ENCODE results near the gene OR2C3.
A peak's percentile ranks its signal among the peaks of the same experiment; 100 is the strongest.
"Not testable (repeated sequence)": the region's sequence is repeated elsewhere in the genome, so short reads cannot be mapped to it uniquely, and the experiment has no call there.

Gene OR2C3

DNA sequence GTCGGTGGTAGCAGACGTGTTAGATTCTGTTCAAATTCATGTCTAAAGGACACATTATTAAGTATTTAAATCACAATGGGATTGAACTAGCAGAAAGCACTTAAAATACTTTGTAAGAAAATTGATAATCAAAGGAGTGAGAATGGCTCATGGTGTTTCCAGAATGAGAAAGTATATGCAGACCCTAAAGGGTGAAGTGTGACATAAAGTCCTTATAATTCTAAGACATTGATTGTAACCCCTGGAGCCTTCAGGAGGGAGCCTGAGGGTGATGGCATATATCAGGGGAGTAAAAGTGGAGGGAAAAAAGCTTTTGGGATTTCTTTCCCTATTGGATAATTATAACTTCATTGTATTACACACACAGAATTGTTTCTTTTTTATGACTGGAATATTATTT, at the start of gene OR2C3:
Gene OR2C3 (minus strand): TSS at position 101 of the 400 bp plus-strand sequence. CDS start 3,929 bp downstream, outside the sequence.
- no peak for DNase-seq

DNA sequence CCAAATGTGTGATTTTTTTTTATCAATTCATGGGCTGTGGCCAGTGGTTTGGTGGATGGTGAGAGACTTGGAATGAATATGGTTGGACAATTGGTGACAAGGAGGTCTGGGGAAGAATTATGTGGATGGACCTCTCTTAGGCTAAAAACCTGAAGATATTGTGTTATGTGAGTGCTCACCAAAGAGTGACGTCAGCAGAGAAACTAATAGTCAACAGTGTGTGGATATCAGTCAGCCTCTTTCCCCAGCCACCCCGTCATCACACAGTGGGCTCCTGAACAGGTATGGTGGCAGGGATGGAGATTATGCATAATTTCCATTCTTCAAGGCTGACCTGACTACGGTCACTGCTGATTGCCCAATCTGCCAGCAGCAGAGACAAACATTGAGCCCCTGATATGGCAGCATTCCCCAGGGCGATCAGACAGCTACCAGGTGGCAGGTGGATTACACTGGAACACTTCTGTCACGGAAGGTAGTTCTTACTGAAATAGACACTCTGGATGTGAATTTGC, 42.8 kb upstream of the OR2C3 start:
- no peak for DNase-seq

DNA sequence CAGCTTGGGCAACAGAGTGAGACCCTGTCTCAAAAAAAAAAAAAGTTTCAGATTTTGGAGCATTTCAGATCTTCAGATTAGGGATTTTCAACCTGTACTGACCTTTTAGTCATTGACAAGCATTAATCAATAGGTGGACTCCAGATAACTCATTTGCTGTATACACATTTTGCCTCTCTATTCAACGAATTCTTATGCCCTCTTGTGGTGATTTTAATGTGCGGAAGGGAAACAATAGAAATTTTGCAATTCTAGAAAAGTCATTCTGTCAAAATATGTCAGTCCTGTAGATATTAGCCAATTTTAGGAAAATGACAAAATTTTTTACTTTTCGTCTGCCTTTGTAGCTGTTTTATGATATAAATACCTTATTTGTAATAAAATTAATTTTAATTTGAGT, 40.3 kb upstream of the OR2C3 start:
- peak in 1 of 3 experiments; percentile 31 for DNase-seq

DNA sequence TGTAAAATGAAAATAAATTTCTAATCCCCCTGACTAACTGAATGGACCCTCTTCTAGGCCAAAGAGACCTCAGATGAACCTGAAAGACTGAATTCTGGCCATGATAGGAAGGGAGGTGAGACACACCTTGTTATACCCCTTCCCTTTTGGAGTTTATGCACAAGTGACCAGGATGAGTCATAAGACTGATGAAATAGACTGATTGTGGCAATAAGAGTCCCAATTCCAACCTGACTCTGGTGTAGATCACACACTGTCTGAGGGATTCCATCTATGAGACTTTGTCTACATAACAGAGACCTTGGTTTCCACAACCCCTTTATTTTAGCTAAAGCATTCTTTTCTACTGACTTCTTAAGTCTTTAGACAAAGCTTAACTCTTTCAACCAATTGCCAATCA, 38.4 kb upstream of the OR2C3 start:
- DNase-seq, result no peak

DNA sequence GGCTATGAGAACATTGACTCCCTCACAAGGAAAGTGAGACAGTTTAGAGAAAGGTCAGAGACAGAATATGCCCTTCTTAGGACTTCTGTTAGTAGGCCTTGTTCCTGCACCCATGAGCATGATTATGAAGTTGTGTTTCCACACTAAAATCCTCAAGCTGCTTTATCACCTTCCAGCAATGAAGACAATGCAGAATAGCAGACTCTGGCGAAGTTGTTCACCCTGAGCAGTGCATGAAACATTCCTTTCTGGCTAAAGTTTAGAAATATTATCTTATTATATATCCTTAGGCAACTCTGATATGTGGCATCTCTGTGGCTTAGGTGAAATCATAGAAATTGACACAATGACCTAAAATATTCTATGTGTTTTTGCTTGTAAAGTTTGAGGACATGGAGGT, 38.0 kb upstream of the OR2C3 start:
- DNase-seq, result no peak

DNA sequence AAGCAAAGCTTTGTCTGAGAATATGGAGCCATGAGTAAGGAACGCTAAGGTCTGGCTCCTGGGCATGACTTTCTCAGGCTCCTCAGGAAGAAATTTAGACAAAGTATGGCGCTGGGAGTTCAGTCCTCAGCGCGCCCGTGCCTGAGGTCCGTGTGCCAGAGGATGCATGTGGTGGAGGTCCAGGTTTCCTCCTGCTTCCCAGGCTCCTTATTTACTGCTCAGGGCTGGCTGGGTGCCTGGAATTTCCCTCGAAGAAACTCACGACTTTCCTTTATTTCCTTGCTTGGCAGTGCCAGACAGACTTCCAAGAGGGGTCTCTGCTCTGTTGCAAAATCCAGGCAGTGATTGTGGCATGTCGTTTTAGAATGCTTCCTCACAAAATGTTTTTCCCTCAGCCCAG, 26.0 kb upstream of the OR2C3 start:
- DNase-seq, result no peak

DNA sequence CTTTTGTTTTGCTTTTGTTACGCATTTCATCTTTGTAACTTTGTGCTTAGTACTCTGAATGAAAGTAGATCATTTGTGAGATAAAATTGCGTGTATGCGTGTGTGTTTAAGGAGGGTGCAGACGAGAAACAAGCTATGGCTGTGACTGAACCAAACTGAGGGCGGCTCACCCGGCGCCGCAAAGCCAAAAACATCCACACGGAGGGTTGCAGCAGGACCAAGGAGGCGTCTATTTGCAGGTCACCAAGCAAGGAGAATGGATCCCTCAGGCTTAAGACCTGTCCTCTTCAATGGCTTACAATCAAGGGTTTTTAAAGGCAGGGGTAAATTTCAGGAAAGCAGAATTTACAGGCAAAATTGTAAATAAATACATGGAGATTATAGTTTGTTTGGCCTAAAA, 25.5 kb upstream of the OR2C3 start:
- DNase-seq, result no peak

DNA sequence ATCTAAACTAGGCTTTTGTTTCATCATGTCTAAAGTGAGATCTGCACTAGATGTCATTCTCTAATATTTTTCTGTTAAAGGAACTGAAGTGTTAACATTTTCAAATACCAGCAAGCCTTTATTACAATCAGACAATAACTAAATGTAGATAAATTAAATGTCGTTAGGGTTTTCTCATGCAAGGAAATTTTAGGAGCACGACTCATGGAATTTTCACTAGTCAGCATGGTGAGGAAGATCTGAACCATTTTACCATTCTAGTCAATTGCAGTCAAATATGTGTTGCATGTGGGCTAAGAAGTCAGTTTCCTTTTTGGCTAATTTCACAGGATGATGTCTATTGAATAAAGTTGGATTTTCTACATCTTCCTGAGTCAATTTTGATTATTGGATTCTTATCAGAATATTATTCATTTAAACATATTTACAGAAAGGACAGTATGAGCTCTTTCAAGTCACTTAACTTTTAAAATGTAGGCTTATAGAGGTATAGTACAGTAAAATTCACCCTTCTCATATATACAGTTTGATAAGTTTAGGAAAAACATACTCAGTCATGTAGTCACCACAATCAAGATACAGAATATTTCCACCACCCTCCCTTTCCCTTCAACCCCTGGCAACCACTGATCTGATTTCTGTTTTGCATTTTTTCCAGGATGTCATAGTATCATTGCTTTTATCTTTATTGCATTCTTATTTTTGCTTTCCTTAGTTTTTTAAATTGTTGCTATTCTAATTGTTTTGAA, 21.9 kb upstream of the OR2C3 start:
- no peak for DNase-seq

DNA sequence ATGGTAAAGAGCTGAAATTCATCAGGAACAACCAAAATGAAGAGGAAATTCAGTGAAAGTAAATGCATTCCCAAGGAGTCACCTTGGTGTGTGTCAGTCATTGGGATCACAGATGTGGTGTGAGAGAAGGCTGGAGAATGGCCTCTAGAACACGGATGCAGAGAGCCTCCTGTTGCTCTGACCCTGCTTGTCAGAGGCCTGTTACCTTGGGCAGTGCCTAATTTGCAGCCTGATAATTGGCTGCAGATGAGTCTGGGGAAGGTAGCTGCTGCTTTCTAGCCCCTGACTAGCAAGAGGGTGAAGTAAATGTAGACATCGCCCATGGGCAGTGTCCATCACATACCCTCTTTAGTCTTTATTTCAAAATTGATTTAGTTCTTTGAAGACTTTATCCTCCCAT, 16.0 kb upstream of the OR2C3 start:
- no peak for DNase-seq

DNA sequence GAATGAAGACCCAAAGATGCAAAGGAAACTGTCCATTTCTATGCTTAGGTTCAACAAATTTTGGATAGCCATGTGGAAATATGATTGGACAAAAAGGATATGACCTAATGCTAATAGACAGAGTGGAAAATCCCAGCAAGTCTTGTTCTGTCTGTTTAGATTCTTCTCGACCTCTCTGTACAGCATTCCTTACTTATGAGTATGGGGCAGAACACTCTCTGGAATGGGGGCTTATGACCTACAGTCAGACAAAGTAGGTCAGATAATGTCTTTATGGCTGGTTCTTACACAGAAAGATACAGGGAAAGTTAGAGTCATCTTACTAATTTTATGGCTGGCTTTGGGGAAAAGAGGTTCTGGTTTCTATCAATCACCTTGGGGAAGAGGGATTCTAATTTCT, 15.5 kb upstream of the OR2C3 start:
- no peak for DNase-seq

DNA sequence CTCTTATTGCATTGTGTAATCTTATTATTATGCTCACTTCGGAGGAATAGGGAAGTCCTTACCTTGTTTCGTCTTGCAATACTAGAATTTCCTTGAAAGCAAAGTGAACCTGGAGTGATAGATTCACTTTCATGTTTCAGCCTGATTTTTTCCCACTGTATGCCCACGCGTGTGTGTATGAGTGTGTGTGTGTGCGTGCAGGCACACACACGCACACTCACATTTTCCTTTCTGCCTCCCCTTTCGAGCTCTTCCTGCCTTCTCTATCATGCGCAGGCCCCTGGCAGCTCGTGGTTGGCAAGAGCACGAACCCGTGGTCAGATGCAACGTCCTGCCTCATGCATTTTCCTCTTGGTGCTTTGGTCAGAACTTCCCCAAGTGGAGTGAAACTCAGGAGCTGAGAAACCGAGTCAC, 12.5 kb upstream of the OR2C3 start, which contains the start of gene GCSAML:
Gene GCSAML (plus strand): TSS at position 366 of the 414 bp plus-strand sequence. CDS start 58 bp downstream, outside the sequence.
- DNase-seq, result no peak

DNA sequence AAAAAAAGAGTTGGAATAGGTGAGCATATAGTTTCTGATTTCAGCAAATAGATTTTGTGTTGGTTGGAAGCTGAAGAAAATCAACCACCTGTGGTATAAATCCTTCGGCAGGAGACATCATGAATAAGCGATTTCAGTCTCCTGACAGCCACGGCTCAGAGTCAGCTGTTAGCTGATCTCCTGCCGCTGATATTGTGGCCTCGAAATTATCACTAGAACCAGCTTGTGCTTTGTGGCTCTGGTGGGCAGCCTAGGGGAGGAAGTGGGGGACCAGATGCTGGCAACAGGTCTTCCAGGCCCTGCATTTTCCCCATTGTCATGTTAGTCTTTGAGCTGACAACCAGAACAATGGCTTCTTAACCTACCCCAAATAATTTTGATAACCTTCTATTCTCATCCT, 11.9 kb upstream of the OR2C3 start:
- DNase-seq, result no peak

DNA sequence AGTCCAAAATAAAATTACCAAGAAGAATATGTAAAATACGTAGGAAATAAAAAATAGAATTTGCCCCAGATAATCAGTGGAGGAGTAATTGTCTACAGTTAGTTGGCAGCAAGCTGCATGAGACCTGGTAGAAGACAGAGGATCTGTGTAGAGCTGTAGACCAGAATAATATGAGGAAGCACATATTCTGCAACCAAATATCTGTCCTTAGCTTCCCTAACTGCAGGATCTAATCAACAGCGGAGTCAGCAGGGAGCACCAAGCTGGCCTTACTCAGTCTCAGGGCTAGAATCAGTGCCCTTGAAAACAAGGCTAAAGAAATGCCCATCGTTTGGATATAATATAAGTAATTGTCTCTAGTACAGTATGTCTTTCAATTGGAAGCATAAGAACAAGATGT, 6.6 kb upstream of the OR2C3 start:
- no peak for DNase-seq

DNA sequence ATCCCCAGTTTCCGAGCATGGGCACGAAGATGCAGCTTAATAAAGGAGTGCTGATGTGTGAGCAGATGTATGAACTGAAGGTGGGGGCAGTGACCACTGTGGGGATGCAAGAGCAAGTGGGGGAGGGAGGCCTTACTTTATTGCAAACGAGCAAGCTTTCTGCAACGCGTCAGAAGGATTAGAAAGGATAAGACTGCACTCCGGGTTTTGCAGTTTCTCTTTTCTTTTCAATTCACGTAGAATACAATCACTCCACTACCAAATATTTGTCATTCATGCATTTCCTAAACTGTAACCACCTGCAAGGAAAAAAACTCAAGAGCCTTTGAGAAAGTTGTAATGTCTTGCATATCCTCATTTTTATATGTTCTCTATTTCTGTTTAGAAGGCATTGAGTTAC, 4.3 kb upstream of the OR2C3 start:
- no peak for DNase-seq

DNA sequence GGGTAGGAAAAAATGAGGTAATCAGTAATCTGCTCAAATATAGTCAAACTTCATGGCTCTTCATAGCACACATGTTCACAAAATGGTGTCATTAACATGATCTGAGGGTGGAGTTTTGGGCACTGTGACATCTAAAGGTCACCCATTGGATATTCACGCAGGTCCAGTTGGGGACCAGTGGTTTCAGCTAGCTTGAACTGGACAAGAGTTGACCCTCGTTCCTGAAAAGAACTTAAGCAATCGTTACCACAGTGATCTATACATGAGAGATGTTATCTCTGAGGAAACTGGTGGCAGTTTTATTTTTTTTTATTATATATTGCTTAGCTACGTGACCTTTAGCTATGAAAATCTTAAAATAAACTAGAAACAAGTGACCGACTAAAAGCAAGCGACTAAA, 3.0 kb upstream of the OR2C3 start:
- DNase-seq, result no peak

DNA sequence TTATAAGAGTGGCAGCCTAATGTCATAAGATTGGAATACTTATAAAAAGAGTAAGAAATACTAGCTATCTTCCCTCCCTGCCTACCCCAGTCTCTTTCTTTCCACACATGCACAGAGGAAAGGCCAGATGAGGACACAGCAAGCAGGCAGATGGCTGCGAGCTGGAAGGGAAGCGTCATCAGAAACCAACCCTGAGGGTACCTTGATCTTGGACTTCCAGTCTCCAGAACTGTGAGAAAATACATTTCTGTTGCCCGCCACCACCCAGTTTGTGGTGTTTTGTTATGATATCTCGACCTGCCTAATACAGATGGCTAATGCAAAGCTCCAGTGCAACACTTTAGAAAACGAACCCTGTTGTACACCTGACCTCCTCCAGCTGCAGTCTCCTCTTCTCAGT, 2.3 kb upstream of the OR2C3 start:
- no peak for DNase-seq

DNA sequence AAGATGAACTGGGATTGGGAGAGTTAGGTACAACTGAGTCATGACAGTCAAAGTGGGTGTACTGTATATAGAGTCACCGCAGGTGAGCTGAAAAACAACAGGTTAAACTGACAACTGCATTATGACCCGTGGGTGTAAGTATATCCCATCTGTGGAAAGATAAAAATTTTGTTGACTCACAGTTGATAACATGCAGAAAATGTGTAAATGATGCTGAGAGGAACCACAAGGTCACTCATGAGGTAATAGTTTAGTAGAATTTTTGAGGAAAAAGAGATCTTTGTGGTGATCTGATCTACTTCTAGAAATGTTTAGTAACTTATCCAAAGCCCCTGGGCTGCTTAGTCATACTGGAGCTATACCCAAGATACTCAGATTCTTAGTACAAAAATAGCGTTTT, 838 bp downstream of the OR2C3 start:
- DNase-seq, result no peak

DNA sequence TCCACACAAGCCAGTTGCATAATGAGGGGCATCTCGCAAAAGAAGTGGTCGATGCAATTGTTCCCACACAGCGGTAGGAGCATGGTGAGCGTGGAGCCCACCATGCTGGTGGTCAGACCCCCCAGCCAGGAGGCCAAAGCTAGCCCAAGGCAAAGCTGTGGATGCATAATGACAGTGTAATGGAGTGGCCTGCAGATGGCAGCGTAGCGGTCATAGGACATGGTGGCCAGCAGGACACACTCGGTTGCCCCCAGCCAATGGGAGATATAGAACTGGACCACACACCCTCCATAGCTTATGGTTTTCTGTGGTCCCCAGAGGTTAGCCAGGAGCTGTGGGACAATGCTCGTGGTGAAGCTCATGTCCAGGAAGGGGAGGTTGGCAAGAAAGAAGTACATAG, 4.3 kb downstream of the OR2C3 start:
- DNase-seq, result no peak

DNA sequence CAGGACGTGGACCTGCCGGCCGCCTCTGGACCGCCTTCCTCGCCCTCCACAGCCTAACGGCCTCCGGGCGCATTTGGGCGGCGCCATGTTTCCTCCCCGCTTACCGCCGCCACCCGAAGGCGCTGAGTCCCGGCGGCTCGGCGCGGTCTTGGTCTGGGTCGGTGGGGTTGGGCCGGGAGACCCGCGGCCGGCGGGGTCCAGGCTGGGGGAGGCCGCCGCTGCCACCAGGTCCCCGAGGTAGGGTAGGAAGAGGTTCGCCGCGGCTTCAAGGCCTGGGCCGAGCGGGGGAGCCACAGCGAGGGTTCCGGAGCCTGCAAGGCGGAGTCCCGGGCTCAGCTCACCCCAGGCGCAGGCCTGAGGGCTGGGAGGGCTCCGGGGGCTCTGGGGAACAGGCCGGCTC, 5.5 kb downstream of the OR2C3 start:
- no peak for DNase-seq

DNA sequence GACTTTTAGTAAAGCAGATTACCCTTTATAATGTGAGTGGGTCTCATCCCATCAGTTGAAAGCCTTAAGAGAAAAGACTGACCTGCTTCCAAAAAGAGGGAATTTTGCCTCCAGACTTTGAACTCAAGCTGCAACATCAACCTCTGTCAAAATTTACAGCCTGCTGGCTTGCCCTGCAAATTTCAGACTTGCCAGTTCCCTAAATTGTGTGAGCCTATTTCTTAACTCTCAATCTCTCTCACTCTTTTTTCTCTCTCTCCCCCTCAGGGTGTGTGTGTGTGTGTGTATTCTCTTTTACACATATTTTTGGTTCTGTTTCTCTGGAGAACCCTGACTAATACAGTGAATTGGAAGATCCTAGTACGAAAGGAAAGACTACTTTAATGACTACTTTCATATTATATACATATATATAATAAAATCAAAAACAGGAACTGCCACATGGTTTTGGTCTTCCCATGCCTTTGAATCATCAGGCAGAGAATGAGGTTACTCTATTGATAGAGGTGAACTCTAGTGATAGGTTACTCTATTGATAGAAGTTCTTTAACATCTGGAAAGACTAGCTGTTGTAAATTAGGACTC, 6.4 kb downstream of the OR2C3 start:
- no peak for DNase-seq

DNA sequence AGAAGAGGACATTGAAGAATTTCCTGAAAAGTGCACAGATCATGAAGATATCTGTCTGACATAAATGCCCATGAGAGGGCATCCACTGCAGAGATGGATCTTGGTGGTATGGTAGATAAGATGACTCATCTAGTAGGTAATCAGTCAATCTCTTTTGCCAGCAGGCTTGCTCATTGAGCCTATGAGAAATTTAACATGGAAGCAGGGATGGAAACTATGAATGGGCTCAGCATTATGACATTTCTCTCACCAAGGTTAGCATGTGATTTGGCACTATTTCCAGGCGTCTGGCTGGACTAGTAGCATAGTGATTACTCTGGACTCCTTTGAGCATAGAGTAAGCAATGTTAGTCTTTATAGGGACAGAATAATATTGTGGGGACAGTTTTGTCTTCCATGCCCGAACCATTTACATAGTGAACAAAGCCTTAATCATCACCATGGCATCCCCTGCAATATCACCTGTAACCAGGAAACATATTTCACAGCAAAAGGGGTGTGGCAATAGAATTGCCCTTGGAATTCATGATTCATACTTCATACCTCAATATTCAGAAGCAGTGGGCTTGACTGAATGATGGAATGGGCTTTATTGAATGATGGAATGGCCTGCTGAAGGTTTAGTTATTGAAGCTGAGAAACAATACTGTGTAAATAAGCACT, 7.3 kb downstream of the OR2C3 start:
- DNase-seq, result no peak

DNA sequence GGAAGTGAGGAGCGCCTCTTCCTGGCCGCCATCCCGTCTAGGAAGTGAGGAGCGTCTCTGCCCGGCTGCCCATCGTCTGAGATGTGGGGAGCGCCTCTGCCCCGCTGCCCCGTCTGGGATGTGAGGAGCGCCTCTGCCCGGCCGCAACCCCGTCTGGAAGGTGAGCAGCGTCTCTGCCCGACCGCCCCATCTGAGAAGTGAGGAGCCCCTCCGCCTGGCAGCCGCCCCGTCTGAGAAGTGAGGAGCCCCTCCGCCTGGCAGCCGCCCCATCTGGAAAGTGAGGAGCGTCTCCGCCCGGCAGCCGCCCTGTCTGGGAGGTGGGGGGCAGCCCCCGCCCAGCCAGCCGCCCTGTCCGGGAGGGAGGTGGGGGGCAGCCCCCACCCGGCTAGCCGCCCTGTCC, 14.4 kb downstream of the OR2C3 start:
- DNase-seq, result not testable (repeated sequence)

DNA sequence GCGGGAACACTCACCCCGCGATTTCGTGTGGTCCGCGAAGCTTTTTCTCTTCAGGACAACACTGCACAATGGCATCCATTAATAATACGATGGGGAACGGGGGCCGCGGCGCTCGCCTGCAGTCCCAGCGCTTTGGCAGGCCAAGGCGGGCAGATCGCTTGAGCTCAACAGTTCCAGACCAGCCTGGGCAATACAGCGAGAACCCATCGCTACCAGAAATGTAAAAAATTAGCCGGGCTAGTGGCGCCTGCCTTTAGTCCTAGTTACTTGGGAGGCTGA, 17.7 kb downstream of the OR2C3 start:
- DNase-seq, result no peak
